Activated naive CD8-positive, alpha-beta T cell (primary cell): ENCODE data around the gene PRKD1.

Experiments
- H3K27ac Mint-ChIP-seq: one replicate; pipeline ENCODE4 v1.8.0; 2021; ENCODE audit warnings: mixed read lengths
- H3K27me3 Mint-ChIP-seq: one replicate; pipeline ENCODE4 v1.8.0; 2021; ENCODE audit warnings: mixed read lengths
- H3K36me3 Mint-ChIP-seq: one replicate; pipeline ENCODE4 v1.8.0; 2021; ENCODE audit warnings: mixed read lengths
- H3K4me1 Mint-ChIP-seq: one replicate; pipeline ENCODE4 v1.8.0; 2021; ENCODE audit warnings: low read depth, mixed read lengths
- H3K4me3 Mint-ChIP-seq: one replicate; pipeline ENCODE4 v1.8.0; 2021; ENCODE audit warnings: mild to moderate bottlenecking, mixed read lengths
- H3K9me3 Mint-ChIP-seq: one replicate; pipeline ENCODE4 v1.8.0; 2021; ENCODE audit warnings: low read depth, mixed read lengths

The PRKD1 gene

DNA sequence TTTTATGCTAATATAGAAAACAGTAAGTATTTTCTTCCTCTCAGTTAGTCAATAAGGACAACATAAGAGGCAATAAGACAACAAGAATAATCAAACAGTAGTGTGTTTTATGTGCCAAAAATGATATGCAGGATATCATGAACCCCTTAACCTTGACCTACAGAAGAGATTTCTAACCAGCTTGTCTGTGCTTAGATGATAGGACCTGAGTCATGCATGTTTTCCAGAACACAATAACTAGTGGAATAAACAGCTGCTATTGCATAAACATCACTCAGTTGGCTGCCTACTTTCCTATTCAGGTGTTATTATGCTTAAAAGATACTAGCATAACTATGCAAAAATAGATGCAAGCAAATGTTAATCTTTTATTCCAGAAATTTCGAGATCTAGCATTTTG is 282.5 kb downstream of the PRKD1 start:
- Mint-ChIP-seq H3K4me1 (no peaks in the 10 kb centered on the region), H3K9me3 (peaks cover 11% of the 10 kb centered on the region), H3K27me3 (no peaks in the 10 kb centered on the region), H3K27ac (no peak overlapping the region), H3K36me3 (peaks cover 4% of the 10 kb centered on the region), H3K4me3 (no peak overlapping the region)

DNA sequence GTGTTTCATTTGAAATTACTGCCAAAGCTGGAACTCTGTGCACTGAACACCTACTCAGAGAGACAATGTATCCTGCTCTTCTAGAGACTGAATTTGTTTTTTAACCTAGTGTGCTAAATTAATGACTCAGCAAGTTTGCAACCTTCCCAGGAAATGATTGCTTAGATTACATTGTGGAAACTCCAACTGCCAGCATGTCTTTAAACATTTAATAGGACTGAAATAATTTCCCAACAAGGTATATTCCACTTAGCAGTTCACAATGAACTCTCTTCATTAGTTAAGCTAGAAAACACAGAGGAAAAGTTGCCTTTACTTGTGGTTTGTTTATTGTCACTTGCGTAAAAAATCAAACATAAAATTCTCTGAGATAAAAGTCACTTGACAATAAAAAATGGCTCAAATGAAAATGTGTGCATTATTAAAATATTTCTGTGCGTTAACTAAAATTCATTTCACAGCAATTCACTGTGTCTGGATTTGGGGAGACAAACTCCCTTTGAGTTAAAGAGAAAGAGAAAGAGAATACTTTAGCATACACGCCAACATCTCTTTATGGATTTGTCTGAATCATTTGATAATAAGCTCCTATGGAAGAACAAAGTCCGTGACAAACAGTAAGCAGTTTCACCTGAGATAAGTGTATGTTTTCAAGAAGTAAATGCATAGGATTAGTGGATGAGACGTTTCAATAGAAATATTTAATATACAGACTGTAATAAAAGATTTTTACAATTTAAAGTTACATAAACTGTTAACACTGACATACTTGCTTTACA is 284.0 kb downstream of the PRKD1 start:
- peaks cover 2% of the 10 kb centered on the region for H3K36me3 Mint-ChIP-seq
- peaks cover 7% of the 10 kb centered on the region for H3K9me3 Mint-ChIP-seq

DNA sequence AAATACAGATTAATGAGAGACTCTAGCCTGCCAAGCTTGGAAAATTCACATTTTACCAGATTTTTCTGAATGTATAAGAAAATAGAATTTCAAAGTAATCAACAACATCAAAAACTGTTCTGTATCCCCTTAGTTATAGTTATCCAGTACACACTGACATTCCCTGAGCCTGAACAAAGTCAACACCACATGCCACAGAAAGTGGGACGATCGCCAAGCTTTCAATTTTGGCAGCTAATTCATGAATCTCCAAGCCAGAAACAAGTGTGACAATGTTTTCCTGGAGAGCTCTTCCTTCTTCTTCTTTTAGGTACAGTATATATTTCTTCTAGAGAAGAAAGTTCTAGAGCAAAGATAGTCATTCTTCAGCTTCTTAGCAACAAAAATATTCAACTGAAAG is 290.2 kb downstream of the PRKD1 start:
- Mint-ChIP-seq H3K27ac (no peak overlapping the region), H3K4me1 (no peaks in the 10 kb centered on the region), H3K4me3 (no peak overlapping the region), H3K36me3 (no peaks in the 10 kb centered on the region), H3K9me3 (peaks cover 6% of the 10 kb centered on the region), H3K27me3 (no peaks in the 10 kb centered on the region)

More for the DNA sequence above, 284.0 kb downstream of the PRKD1 start:
- Mint-ChIP-seq H3K4me1 (no peaks in the 10 kb centered on the region), H3K27ac (no peak overlapping the region), H3K27me3 (no peaks in the 10 kb centered on the region), H3K4me3 (no peak overlapping the region)

DNA sequence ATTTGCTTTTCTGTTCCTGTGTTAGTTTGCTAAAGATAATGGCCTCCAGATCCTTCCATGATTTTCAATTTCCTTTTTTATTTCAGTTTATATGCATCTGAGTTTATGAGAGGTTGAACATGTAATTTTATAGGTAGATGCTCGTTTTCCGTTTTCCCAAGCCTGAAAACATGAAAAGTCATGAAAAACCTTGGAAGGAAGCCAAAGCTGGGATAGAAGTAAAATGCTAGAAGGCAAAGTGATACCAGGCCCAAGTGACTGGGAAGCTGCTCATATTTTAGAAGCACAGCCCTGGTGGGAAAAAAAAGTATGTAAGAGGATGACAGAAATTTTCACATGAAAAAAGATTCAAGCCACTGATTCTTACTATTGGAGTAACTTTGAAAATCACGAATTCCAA is 290.8 kb downstream of the PRKD1 start:
- H3K4me1 Mint-ChIP-seq = no peaks in the 10 kb centered on the region
- no peak overlapping the region for H3K4me3 Mint-ChIP-seq
- H3K27me3 Mint-ChIP-seq = no peaks in the 10 kb centered on the region
- H3K9me3 Mint-ChIP-seq = peaks cover 7% of the 10 kb centered on the region
- no peaks in the 10 kb centered on the region for H3K36me3 Mint-ChIP-seq
- no peak overlapping the region for H3K27ac Mint-ChIP-seq

DNA sequence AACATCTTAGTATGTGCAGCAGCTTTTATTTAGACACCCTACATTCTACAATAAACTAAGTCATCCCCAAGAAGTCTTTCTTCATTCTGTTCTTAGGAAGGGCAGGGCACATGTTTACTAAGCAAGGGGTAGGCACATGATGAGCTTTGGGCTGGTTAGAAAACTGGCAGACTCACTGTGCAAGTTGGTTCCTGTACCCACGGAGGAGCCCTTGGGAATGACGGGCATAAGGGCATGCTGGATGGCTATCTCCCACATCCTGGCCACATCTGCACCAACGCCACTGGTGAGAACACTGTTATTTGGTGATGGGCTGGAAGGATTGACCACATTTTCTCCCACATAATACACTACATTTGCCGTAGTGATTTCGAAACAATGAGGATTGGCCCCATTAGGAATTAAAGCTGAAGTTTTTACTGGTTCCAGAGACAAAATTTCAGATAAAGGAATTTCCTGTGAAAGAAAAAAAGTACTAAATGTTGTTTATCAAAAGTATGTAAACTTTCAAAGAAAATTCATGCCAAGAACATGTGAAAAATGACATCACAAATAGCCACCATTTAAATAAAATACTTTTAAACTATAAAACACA is 297.0 kb downstream of the PRKD1 start:
- Mint-ChIP-seq H3K27me3 (no peaks in the 10 kb centered on the region), H3K4me1 (no peaks in the 10 kb centered on the region), H3K27ac (no peak overlapping the region), H3K9me3 (peaks cover 7% of the 10 kb centered on the region), H3K4me3 (no peak overlapping the region), H3K36me3 (no peaks in the 10 kb centered on the region)

DNA sequence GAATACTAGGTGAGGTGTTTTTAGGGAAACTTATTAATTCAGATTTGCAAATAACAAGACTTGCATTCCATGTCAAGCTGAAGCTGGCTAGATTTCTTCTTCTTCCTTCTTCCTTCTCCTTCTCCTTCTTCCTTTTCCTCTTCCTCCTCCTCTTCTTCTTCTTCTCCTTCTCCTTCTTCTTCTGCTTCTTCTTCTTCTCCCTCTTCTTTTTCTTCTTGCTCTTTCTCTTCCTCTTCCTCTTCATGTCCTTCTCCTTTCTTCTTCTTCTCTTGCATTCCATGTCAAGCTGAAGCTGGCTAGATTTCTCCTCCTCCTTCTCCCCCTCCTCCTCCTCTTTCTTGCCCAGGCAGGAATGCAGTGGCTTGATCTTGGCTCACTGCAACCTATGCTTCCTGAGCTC is 297.8 kb downstream of the PRKD1 start:
- Mint-ChIP-seq H3K27me3 (no peaks in the 10 kb centered on the region), H3K4me3 (no peak overlapping the region), H3K9me3 (peaks cover 7% of the 10 kb centered on the region), H3K27ac (no peak overlapping the region), H3K36me3 (no peaks in the 10 kb centered on the region), H3K4me1 (no peaks in the 10 kb centered on the region)

DNA sequence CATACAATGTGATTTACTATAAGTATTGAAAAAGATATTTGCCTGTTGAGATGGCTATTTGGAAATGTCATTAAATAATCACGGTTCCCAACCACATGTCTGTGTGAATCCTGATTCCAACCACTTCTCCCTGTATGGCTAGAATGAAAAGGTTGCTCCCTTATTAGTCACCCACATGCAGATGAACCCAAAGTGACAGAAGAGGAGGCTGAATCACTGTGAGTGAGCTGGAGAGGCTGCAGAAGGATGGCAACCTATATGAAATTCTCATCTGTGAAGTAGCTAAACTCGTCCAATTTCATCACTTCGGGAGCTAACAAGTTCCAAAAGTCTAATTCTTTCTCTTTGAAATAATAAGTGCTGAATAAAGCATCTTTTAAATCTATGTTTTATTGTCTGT is 300.5 kb downstream of the PRKD1 start:
- Mint-ChIP-seq H3K4me1 (no peaks in the 10 kb centered on the region), H3K27ac (no peak overlapping the region), H3K36me3 (no peaks in the 10 kb centered on the region), H3K4me3 (no peak overlapping the region), H3K27me3 (no peaks in the 10 kb centered on the region), H3K9me3 (peaks cover 4% of the 10 kb centered on the region)

DNA sequence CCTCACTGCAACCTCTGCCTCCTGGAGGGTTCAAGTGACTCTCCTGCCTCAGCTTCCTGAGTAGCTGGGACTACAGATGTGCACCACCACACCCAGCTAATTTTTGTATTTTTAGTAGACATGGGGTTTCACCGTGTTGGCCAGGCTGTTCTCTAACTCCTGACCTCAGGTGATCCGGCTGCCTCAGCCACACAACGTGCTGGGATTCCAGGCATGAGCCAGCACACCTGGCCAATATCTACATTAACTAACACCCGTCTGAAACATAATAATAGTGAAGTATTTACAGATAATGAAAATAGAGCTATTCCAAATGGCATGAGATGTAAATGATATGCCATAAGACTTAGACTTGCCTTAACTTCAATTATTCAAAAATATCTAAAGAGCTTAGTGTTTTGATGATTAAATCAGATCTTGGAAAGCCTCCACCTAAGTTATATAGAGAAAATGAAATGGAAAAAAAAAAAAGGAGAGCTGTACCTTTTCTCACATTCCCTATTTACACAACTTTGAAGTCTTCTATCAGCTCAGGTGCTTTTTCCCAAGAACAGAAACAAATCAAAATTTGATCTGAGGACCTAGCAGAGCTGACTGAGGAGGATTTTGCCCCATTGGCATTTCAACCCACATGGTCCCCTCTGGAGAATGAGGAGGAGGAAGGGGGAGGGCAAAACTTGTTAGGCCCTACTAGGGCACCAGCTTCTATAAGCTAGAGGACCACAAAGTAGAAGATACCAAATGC is 309.2 kb downstream of the PRKD1 start:
- H3K4me1 Mint-ChIP-seq = no peaks in the 10 kb centered on the region
- no peak overlapping the region for H3K27ac Mint-ChIP-seq
- H3K36me3 Mint-ChIP-seq = no peaks in the 10 kb centered on the region
- no peak overlapping the region for H3K4me3 Mint-ChIP-seq
- H3K27me3 Mint-ChIP-seq = no peaks in the 10 kb centered on the region
- peaks cover 10% of the 10 kb centered on the region for H3K9me3 Mint-ChIP-seq

DNA sequence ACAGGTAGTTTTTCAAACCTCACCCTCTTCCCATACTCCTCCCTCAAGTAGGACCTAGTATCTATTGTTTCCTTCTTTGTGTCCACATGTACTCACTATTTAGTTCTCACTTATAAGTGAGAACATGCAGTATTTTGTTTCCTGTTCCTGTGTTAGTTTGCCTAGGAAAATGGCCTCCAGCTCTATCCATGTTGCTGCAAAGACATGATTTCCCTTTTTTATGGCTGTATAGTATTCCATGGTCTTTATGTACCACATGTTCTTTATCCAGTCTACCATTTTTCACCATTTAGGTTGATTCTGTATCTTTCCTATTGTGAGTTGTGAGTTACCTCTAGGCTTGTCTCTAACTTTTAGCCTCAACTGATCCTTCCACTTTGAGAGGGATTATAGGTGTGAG is 310.7 kb downstream of the PRKD1 start:
- H3K9me3 Mint-ChIP-seq = peaks cover 9% of the 10 kb centered on the region
- H3K36me3 Mint-ChIP-seq = no peaks in the 10 kb centered on the region
- H3K27ac Mint-ChIP-seq = no peak overlapping the region
- no peaks in the 10 kb centered on the region for H3K4me1 Mint-ChIP-seq
- no peaks in the 10 kb centered on the region for H3K27me3 Mint-ChIP-seq
- H3K4me3 Mint-ChIP-seq = no peak overlapping the region

DNA sequence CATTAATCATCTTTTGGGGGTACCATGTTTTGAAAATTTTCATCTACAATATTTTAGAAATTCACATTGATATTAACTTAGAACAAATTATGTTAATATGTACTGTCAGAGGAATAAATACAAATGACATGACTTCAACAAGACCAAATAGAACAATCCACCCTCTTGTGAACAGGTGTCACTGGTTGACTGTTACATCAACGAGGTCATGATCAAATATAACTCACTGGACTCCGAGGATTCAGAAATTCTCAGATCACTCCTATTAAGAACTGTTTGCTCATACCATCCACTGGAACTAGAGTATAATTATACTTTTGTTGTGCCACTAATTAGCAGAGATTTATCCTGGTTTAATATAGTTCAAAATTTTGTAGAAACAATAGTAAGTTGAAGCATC is 318.8 kb downstream of the PRKD1 start:
- Mint-ChIP-seq H3K27me3 (no peaks in the 10 kb centered on the region), H3K4me1 (no peaks in the 10 kb centered on the region), H3K27ac (no peak overlapping the region), H3K9me3 (peaks cover 17% of the 10 kb centered on the region), H3K4me3 (no peak overlapping the region), H3K36me3 (no peaks in the 10 kb centered on the region)

DNA sequence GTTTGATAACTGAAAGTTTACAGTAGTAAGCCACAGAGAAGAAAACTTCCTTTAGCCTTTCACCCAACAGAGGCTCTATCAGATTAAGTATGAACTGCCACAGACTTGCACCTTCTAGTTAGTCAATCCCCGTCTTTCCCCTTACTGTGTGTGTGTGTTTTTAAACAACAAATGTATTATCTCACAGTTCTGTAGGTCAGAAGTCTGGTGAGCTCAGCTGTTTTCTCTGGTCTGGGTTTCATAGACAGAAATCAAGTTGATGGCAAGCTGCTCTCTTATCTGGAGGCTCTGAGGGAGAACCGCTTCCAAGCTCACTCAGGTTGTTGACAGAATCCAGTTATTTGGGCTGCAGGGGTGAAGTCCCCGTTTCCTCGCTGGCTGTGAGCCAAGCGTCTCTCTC is 320.5 kb downstream of the PRKD1 start:
- Mint-ChIP-seq H3K4me1 (no peaks in the 10 kb centered on the region), H3K4me3 (no peak overlapping the region), H3K9me3 (peaks cover 13% of the 10 kb centered on the region), H3K36me3 (no peaks in the 10 kb centered on the region), H3K27ac (no peak overlapping the region), H3K27me3 (no peaks in the 10 kb centered on the region)

DNA sequence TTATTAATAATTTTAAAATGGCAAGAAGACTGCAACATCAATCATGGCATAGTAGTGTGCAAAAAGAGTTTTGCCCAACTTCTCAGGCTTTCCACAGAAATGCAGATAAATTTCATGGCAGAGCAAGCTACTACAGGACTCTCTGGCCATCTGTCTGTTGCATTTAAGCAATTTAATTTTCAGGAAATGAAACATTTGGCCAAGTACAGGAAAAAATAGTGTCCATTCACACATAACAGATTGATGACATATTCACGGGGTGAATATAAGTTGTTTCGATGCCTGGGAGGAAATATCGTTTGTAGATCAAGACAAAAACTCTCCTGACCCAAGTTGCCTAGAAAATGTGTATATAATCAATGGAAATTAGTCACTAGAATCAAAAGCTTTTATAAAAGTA is 324.0 kb downstream of the PRKD1 start:
- Mint-ChIP-seq H3K27ac (no peak overlapping the region), H3K4me3 (no peak overlapping the region), H3K9me3 (peaks cover 20% of the 10 kb centered on the region), H3K4me1 (no peaks in the 10 kb centered on the region), H3K36me3 (no peaks in the 10 kb centered on the region), H3K27me3 (no peaks in the 10 kb centered on the region)

DNA sequence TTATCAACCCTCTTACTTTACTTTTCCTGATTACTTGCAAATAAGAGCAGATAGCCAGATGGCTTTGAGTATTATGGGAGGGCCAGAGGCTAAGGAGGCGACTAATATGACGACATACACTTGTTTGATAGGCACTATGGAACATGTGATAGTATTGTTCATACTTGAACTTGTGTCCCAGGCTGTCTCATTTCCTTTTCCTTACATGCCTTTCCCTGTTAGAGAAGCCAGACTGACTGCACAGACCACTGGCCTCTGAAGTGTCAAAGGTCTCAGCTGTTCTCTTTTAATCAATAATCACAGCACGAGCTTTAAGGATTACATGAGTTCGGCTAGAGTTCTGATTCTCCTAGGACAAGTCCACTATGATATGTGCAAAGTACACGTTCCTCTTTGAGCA is 326.0 kb downstream of the PRKD1 start:
- H3K27ac Mint-ChIP-seq = no peak overlapping the region
- H3K36me3 Mint-ChIP-seq = no peaks in the 10 kb centered on the region

DNA sequence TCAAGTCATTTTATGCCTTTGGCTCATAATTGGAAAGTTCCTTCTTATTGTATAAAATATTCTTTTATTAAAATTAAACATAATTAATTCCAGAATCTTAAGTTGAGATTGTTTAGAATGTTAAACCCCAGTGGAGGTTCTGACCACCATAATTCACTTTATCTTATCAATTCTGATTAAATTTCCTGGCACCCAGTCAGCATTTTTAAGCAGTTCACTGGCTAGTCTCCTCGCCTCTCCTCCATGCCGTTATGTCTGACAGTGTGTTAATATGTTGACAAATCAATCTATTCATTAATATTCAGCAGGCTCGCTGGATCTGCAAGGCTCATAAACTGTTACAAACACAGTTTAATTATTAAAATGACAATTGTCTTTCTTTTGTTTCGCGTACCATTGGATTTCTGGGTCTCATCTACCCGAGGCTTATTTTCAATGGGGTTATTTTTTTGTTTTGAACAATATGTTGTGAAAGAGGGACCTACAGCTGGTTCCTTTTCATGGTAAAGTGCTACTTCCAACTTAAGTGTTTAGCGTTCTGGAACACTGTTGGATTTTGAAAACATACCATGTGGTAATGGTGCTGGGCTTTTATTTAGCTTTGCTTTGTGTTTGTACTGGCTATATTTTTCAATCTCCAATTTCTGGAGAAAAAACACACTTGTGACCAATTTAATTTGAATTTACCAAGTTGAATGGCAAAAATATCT is 339.7 kb downstream of the PRKD1 start:
- Mint-ChIP-seq H3K27ac (no peak overlapping the region), H3K9me3 (no peaks in the 10 kb centered on the region), H3K27me3 (no peaks in the 10 kb centered on the region), H3K4me1 (no peaks in the 10 kb centered on the region), H3K36me3 (no peaks in the 10 kb centered on the region), H3K4me3 (no peak overlapping the region)

More for the DNA sequence above, 326.0 kb downstream of the PRKD1 start:
- no peaks in the 10 kb centered on the region for H3K4me1 Mint-ChIP-seq
- no peaks in the 10 kb centered on the region for H3K27me3 Mint-ChIP-seq
- peaks cover 20% of the 10 kb centered on the region for H3K9me3 Mint-ChIP-seq
- H3K4me3 Mint-ChIP-seq = no peak overlapping the region

DNA sequence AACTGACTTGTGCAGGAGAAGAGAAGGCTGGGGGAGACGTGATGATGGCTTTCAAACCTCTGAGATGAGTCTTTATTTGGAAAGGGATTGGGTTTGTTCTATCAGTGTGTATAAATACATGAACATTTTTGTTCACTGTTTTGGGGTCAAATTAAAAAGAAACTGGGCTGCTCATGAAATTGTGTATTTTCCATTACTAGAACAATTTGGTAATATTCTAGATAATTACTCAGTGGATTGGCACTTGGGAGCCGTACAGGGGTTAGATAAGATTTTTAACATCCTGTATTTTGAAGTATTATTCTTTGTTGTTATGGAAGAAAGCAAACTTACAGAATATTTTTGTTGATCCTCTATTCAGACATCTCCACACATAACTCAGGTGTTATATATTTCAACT is 340.6 kb downstream of the PRKD1 start:
- H3K9me3 Mint-ChIP-seq = no peaks in the 10 kb centered on the region
- no peak overlapping the region for H3K27ac Mint-ChIP-seq
- H3K4me1 Mint-ChIP-seq = no peaks in the 10 kb centered on the region
- no peak overlapping the region for H3K4me3 Mint-ChIP-seq
- H3K36me3 Mint-ChIP-seq = no peaks in the 10 kb centered on the region
- H3K27me3 Mint-ChIP-seq = no peaks in the 10 kb centered on the region
